Vagina (tissue), 2 donors: ENCODE data around the gene DDB1. TPM values are rescaled to one million over a fixed set of nuclear protein-coding genes. Genes with fewer than 3 reads are reported as not detected.

ENCODE experiments used
- DNase-seq, 2 donors: peaks; one replicate each; pipeline ENCODE4 v3.0.0-alpha.2; 2017; ENCODE audit errors: extremely low spot score in 2 of 2
- H3K27ac ChIP-seq: fragments of 200-600 bp; sonication (generic); one replicate; pipeline ENCODE4 v1.5.1; 2019
- H3K27me3 ChIP-seq: fragments of 200-600 bp; sonication (generic); one replicate; pipeline ENCODE4 v1.5.1; 2019
- H3K36me3 ChIP-seq, 2 donors: fragments of 200-600 bp; sonication (generic); one replicate each; pipeline ENCODE4 v1.5.1; 2017 to 2019
- H3K4me1 ChIP-seq: fragments of 200-600 bp; sonication (generic); one replicate; pipeline ENCODE4 v1.5.1; 2019
- H3K4me3 ChIP-seq, 2 donors: fragments of 200-600 bp; sonication (generic); 1 replicate in 1 of 2; 2 replicates in 1 of 2; pipeline ENCODE4 v1.5.1; 2016 to 2019
- H3K9me3 ChIP-seq: fragments of 200-600 bp; sonication (generic); one replicate; pipeline ENCODE4 v1.5.1; 2019
- POLR2A ChIP-seq, 2 donors: fragments of 450-650 bp; IDR thresholded peaks; one replicate each; pipeline ENCODE4 v1.6.1; 2017; ENCODE audit warnings: antibody characterized with exemption in 2 of 2, mild to moderate bottlenecking in 2 of 2, moderate library complexity in 2 of 2
- POLR2AphosphoS5 ChIP-seq, 2 donors: sonication (generic); formaldehyde crosslinking; IDR thresholded peaks; one replicate each; pipeline ENCODE4 v1.9.0; 2017; ENCODE audit warnings: antibody characterized with exemption in 2 of 2, mild to moderate bottlenecking in 2 of 2, low read depth in 1 of 2; ENCODE audit not compliant: insufficient read depth in 1 of 2
- intact Hi-C: fragments of 100-400 bp; cut with DNase I; formaldehyde crosslinking; loops from one replicate; pipeline ENCODE4 v1.15.1; 2023
- total RNA-seq: library from RNA; depleted of rRNA; stranded (reverse); fragments of >200 nt; gene quantifications from one replicate; pipeline ENCODE4 v1.2.3, GENCODE V29; 2016
- TF ChIP-seq, protein P1 (sequence below), 3 experiments: fragments of 450-650 bp in 2 of 3; fragments of 200-600 bp in 1 of 3; sonication (generic) in 1 of 3; IDR thresholded peaks; one replicate each; pipeline ENCODE4 v1.5.1; 2017 to 2019; ENCODE audit warnings: antibody characterized with exemption in 3 of 3, mild to moderate bottlenecking in 2 of 3, moderate library complexity in 2 of 3

Gene DDB1
- total RNA-seq, 1 donor from 2014 or later, result 132 TPM

DNA sequence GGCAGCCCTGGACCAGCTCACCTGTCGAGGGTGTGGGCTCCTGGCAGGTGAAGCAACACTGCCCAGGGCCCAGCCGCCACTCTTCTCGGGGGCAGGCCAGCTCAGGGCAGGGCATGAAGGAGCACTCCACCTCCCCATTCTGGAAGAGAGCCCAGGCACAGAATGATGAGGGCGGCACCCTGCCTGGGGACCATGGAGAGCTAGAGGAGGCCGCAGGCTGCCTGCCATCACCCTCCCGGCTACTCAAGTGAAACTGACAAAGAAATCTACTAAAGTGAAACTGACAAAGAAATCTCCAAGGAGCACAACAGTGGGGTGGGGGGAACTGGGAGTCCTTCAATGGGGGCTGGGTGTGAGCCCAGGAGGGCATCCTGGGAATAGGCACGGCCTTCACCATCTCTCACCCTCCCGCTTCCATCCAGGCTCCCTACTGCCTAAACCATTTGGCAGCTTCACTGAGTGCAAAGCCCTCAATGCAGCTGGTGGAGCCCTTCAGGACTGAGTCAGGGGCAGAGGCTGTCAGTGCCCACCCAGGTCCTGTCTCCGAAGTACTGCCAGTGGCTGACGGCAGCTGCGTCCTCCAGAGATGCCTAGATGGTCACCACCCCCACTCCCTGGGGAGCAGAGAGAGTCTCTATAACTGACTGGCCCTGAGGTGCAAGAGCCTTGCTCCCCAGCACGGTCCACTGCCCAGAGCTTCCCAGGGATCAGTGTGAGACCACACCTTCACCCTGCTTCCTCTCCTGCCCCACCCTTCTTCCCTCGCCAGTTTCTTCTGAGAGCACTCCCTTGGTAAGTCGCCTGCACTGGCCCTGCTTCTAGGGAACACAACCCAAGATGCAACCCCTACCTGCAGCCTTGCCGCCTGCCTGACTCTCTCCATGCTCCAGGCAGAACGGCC, 59.5 kb downstream of the DDB1 start:
- no peak for TF ChIP-seq POLR2A (IDR thresholded peaks at IDR 0.05)
- TF ChIP-seq, protein P1, sequence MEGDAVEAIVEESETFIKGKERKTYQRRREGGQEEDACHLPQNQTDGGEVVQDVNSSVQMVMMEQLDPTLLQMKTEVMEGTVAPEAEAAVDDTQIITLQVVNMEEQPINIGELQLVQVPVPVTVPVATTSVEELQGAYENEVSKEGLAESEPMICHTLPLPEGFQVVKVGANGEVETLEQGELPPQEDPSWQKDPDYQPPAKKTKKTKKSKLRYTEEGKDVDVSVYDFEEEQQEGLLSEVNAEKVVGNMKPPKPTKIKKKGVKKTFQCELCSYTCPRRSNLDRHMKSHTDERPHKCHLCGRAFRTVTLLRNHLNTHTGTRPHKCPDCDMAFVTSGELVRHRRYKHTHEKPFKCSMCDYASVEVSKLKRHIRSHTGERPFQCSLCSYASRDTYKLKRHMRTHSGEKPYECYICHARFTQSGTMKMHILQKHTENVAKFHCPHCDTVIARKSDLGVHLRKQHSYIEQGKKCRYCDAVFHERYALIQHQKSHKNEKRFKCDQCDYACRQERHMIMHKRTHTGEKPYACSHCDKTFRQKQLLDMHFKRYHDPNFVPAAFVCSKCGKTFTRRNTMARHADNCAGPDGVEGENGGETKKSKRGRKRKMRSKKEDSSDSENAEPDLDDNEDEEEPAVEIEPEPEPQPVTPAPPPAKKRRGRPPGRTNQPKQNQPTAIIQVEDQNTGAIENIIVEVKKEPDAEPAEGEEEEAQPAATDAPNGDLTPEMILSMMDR (IDR thresholded peaks at IDR 0.05), result no peak
- no peak for TF ChIP-seq POLR2AphosphoS5 (IDR thresholded peaks at IDR 0.05; ENCODE audit: insufficient read depth in 1 of 2, low read depth in 1 of 2)
- no peaks in the 10 kb centered on the region for H3K9me3 ChIP-seq
- DNase-seq, result no peak
- H3K4me1 ChIP-seq, result peaks cover 7% of the 10 kb centered on the region
- H3K27ac ChIP-seq, result no peak overlapping the region
- H3K27me3 ChIP-seq, result no peaks in the 10 kb centered on the region
- no peaks in the 10 kb centered on the region for H3K36me3 ChIP-seq
- intact Hi-C loops, result no loop called here
- no peak overlapping the region for H3K4me3 ChIP-seq

DNA sequence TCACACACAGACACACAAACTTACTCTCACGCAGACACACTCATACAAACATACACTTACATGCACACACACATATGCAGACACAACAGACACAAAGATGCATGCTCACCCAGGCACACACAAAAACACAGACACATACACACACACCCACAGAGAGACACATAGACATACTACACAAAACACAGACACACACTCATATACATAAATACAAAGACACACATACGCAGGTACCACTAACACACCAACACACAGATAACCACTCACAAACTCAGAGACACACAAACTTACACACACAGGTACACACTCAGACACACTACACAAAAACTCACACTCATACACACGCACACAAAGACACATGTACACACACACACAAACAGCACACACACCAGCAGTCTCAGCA, 60.2 kb downstream of the DDB1 start:
- DNase-seq, result no peak
- Histone ChIP-seq H3K27ac (no peak overlapping the region), H3K27me3 (no peaks in the 10 kb centered on the region), H3K36me3 (no peaks in the 10 kb centered on the region), H3K4me1 (peaks cover 3% of the 10 kb centered on the region), H3K4me3 (no peak overlapping the region), H3K9me3 (no peaks in the 10 kb centered on the region)
- intact Hi-C loops, result no loop called here
- no peak for TF ChIP-seq POLR2A (IDR thresholded peaks at IDR 0.05)
- TF ChIP-seq, protein P1 (IDR thresholded peaks at IDR 0.05), result no peak
- no peak for TF ChIP-seq POLR2AphosphoS5 (IDR thresholded peaks at IDR 0.05; ENCODE audit: insufficient read depth in 1 of 2, low read depth in 1 of 2)

DNA sequence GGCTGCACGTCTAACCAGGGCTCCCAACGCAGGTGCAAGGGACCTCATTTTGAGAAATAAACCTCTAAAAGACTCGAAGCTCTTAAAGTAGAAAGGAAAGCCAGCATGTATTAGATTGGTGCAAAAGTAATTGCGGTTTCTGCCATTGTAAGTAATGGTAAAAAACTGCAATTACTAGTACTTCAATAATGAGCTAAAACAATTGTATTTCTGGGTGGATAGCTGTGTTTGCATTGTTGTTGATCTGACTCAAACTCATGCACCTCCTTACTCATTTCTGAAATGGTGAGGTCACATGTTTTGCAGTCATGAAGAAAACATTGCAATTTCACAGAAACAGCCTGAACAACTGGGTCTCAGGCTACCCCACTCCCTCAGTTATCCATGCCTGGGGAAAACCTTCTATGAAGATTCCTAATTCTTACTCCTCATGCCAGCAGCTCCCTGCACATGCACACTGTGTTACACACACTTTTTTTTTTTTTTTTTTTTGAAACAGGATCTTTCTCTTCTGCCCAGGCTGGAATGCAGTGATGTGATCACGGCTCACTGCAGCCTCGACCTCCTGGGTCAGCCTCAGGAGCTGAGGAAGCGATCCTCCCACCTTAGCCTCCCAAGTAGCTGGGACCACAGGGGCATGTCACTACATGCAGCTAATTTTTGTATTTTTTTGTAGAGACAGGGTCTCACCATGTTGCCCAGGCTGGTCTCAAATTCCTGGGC, 62.4 kb downstream of the DDB1 start:
- Histone ChIP-seq H3K4me3 (no peak overlapping the region), H3K36me3 (no peaks in the 10 kb centered on the region), H3K27ac (no peak overlapping the region), H3K9me3 (no peaks in the 10 kb centered on the region), H3K27me3 (no peaks in the 10 kb centered on the region), H3K4me1 (no peaks in the 10 kb centered on the region)
- TF ChIP-seq, protein P1 (IDR thresholded peaks at IDR 0.05), result no peak
- TF ChIP-seq POLR2AphosphoS5 (IDR thresholded peaks at IDR 0.05; ENCODE audit: insufficient read depth in 1 of 2, low read depth in 1 of 2) (no peak), POLR2A (IDR thresholded peaks at IDR 0.05) (no peak)
- no peak for DNase-seq
- intact Hi-C loops, result no loop called here

DNA sequence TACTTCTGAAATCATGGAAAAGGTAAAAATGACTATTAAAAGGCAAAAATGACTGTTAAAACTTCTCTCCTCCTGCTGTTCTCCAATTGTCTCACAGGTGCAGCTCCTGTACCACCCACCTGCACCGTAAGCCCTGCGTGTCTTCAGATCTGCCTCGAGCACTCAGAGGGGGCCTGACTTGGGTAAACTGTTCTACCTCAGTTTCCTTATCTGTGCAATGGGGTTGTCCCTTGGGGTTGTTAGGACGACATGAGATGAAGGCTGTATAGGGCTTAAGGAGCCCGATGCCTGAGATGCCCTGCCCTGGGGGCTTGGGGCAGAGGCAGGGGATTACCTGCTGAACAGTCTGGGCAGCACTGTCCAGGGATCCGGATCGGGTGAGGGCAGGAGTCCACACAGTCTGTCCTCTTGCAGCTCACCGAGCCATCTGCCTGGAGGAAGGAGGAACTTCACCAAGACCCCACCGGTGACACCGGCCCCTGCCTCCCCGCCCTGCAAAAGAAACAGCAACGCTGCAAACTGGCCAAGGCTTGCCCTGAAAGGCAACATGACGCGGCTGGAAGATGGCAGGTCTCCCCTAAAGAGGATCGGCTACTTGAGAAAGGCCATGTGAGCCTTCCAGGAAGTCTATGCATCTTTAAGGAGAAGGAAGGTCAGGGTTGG, 64.2 kb downstream of the DDB1 start:
- intact Hi-C loops, result no loop called here
- DNase-seq, result no peak

More for the DNA sequence above, 64.2 kb downstream of the DDB1 start:
- TF ChIP-seq, protein P1 (IDR thresholded peaks at IDR 0.05), result no peak
- no peak for TF ChIP-seq POLR2A (IDR thresholded peaks at IDR 0.05)
- no peak for TF ChIP-seq POLR2AphosphoS5 (IDR thresholded peaks at IDR 0.05; ENCODE audit: insufficient read depth in 1 of 2, low read depth in 1 of 2)
- Histone ChIP-seq H3K27ac (no peak overlapping the region), H3K9me3 (no peaks in the 10 kb centered on the region), H3K4me3 (no peak overlapping the region), H3K36me3 (no peaks in the 10 kb centered on the region), H3K27me3 (no peaks in the 10 kb centered on the region), H3K4me1 (no peaks in the 10 kb centered on the region)
